HEK293T (cell line): Measurements from ENCODE around the gene TTYH2.

Source experiments
- CTCF ChIA-PET: fragments of 350-600 bp; formaldehyde crosslinking; extraction: SDS; loops from one replicate; lab custom pipeline; 2021; ENCODE audit warnings: antibody characterized with exemption, inconsistent platforms; lab: Yijun Ruan, JAX
- POLR2A ChIA-PET: fragments of 350-600 bp; formaldehyde crosslinking; extraction: SDS; loops from one replicate; lab custom pipeline; 2020; ENCODE audit warnings: antibody characterized with exemption, inconsistent platforms; lab: Yijun Ruan, JAX
- DNase-seq: peaks from one replicate; pipeline ENCODE4 v3.0.0; 2012; ENCODE audit warnings: mixed read lengths; ENCODE audit errors: extremely low spot score
- ARNT ChIP-seq: fragments of 450-650 bp; IDR thresholded peaks from 2 replicates; pipeline ENCODE4 v1.6.1; 2017; ENCODE audit warnings: mild to moderate bottlenecking
- BHLHE40 ChIP-seq: fragments of 450-650 bp; IDR thresholded peaks from 2 replicates; pipeline ENCODE4 v1.6.1; 2016; ENCODE audit warnings: mild to moderate bottlenecking, moderate library complexity, borderline replicate concordance
- CTBP1 ChIP-seq: fragments of 450-650 bp; IDR thresholded peaks from 2 replicates; pipeline ENCODE4 v1.6.1; 2016; ENCODE audit warnings: borderline replicate concordance
- ELF4 ChIP-seq: fragments of 450-650 bp; IDR thresholded peaks from 2 replicates; pipeline ENCODE4 v1.6.1; 2017; ENCODE audit warnings: antibody characterized with exemption
- FOXA1 ChIP-seq: fragments of 450-650 bp; IDR thresholded peaks from 2 replicates; pipeline ENCODE4 v1.6.1; 2016; ENCODE audit warnings: mild to moderate bottlenecking
- FOXK2 ChIP-seq: fragments of 450-650 bp; IDR thresholded peaks from 2 replicates; pipeline ENCODE4 v1.6.1; 2016; ENCODE audit warnings: mild to moderate bottlenecking
- FOXM1 ChIP-seq: fragments of 450-650 bp; IDR thresholded peaks from 2 replicates; pipeline ENCODE4 v1.6.1; 2017; ENCODE audit warnings: mild to moderate bottlenecking, borderline replicate concordance
- HDGF ChIP-seq: fragments of 450-650 bp; IDR thresholded peaks from 2 replicates; pipeline ENCODE4 v1.6.1; 2017; ENCODE audit warnings: antibody characterized with exemption, borderline replicate concordance
- L3MBTL2 ChIP-seq: fragments of 450-650 bp; conservative IDR thresholded peaks from 2 replicates; pipeline ENCODE4 v1.6.1; 2016; ENCODE audit warnings: mild to moderate bottlenecking
- LEF1 ChIP-seq: fragments of 450-650 bp; IDR thresholded peaks from 2 replicates; pipeline ENCODE4 v1.6.1; 2017; ENCODE audit warnings: mild to moderate bottlenecking, borderline replicate concordance
- NFRKB ChIP-seq: fragments of 450-650 bp; IDR thresholded peaks from 2 replicates; pipeline ENCODE4 v1.6.1; 2016; ENCODE audit warnings: mild to moderate bottlenecking, moderate library complexity
- PKNOX1 ChIP-seq: fragments of 450-650 bp; IDR thresholded peaks from 2 replicates; pipeline ENCODE4 v1.6.1; 2016
- SP1 ChIP-seq: fragments of 450-650 bp; IDR thresholded peaks from 2 replicates; pipeline ENCODE4 v1.6.1; 2017
- SUZ12 ChIP-seq: fragments of 450-650 bp; IDR thresholded peaks from 2 replicates; pipeline ENCODE4 v1.6.1; 2016; ENCODE audit warnings: mild to moderate bottlenecking
- TARDBP ChIP-seq: fragments of 450-650 bp; IDR thresholded peaks from 2 replicates; pipeline ENCODE4 v1.6.1; 2016
- ZNF384 ChIP-seq: fragments of 450-650 bp; IDR thresholded peaks from 2 replicates; pipeline ENCODE4 v1.6.1; 2016

The TTYH2 gene

GRCh38 chr17:74235040-74235581, 21.7 kb downstream of the TTYH2 start:
- ChIA-PET POLR2A (no interaction called here), CTCF (interaction anchor here (0.9 kb wide), 1 partner anchor 10 kb away, joined by 3 read pairs; no protein-coding TSS in a partner anchor)
- DNase-seq, result no peak
- TF ChIP-seq LEF1 (no peak), ZNF384 (no peak), CTBP1 (no peak), BHLHE40 (no peak), ARNT (no peak), L3MBTL2 (no peak), HDGF (no peak), PKNOX1 (no peak), SUZ12 (no peak), FOXK2 (no peak)

GRCh38 chr17:74235911-74236371, 22.6 kb downstream of the TTYH2 start:
- no peak for DNase-seq
- ChIA-PET CTCF (interaction anchor here (0.9 kb wide), 1 partner anchor 9 kb away, joined by 3 read pairs; no protein-coding TSS in a partner anchor), POLR2A (no interaction called here)
- no peak for TF ChIP-seq BHLHE40
- no peak for TF ChIP-seq SUZ12
- no peak for TF ChIP-seq TARDBP

- ChIA-PET POLR2A (no interaction called here), CTCF (interaction anchor here (0.7 kb wide), 1 partner anchor 40 kb away, joined by 3 read pairs; no protein-coding TSS in a partner anchor)
Measured at GRCh38 chr17:74237321-74237720, 23.9 kb downstream of the TTYH2 start.

GRCh38 chr17:74239172-74239571, 25.8 kb downstream of the TTYH2 start:
- no peak for DNase-seq
- no peak for TF ChIP-seq ELF4
- no peak for TF ChIP-seq HDGF
- TF ChIP-seq FOXK2, result no peak
- no peak for TF ChIP-seq ZNF384
- no peak for TF ChIP-seq L3MBTL2
- TF ChIP-seq SP1, result no peak
- ChIA-PET CTCF (no interaction called here), POLR2A (no interaction called here)

More at GRCh38 chr17:74237321-74237720, 23.9 kb downstream of the TTYH2 start:
- no peak for DNase-seq
- TF ChIP-seq NFRKB, result no peak
- no peak for TF ChIP-seq LEF1
- no peak for TF ChIP-seq ZNF384
- TF ChIP-seq HDGF, result no peak
- no peak for TF ChIP-seq ARNT
- no peak for TF ChIP-seq L3MBTL2
- TF ChIP-seq FOXM1, result no peak
- TF ChIP-seq BHLHE40, result no peak
- TF ChIP-seq SP1, result no peak
- no peak for TF ChIP-seq TARDBP

GRCh38 chr17:74240618-74241205, 27.3 kb downstream of the TTYH2 start:
- ChIA-PET CTCF (no interaction called here), POLR2A (interaction anchor here (1.5 kb wide), 1 partner anchor 10 kb away, joined by 3 read pairs; no protein-coding TSS in a partner anchor)
- DNase-seq, result no peak
- TF ChIP-seq FOXA1 (no peak), SP1 (no peak), CTBP1 (no peak), L3MBTL2 (no peak), ELF4 (no peak), BHLHE40 (no peak), PKNOX1 (no peak), SUZ12 (no peak), FOXM1 (no peak), TARDBP (no peak), HDGF (no peak), ARNT (no peak), NFRKB (no peak)

GRCh38 chr17:74241431-74241830, 28.1 kb downstream of the TTYH2 start:
- POLR2A ChIA-PET, result interaction anchor here (1.5 kb wide), 1 partner anchor 10 kb away, joined by 3 read pairs; no protein-coding TSS in a partner anchor
- TF ChIP-seq CTBP1 (no peak), FOXK2 (no peak), PKNOX1 (no peak), BHLHE40 (no peak), ZNF384 (no peak), TARDBP (no peak), SUZ12 (no peak), ELF4 (no peak), FOXM1 (no peak), LEF1 (no peak), HDGF (no peak), L3MBTL2 (no peak), SP1 (no peak), ARNT (no peak), FOXA1 (no peak)
- no peak for DNase-seq
- CTCF ChIA-PET, result no interaction called here
